Kidney glomerular epithelial cell (primary cell): ENCODE measurements around the gene EPHA3.

Source experiments
- DNase-seq: peaks from one replicate; lab custom pipeline; 2025; lab: John Stamatoyannopoulos, UW

EPHA3 gene

GRCh38 chr3:89363171-89363570, 255.8 kb downstream of the EPHA3 start:
- DNase-seq, result no peak

- no peak for DNase-seq
These were observed 256.9 kb downstream of the EPHA3 start for GRCh38 chr3:89364314-89364713.

DNA sequence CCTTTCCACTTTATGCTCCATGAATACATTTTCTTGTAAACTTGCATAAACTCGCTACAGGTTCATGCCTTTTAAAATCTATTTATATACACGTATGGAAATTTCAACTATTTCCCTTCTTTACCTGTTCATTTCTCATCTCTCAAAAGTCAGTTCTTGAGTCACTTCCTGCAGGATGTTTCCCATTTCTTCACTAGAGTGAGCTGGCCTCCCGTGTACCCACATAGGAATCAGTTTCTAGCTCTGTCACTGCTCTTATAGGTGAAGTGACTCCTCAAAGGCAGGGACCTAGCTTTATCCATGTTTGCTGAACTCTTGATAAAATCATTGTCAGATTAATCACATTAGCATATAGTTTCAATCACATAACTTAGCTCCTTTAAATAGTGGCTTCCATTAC, 259.7 kb downstream of the EPHA3 start:
- DNase-seq, result no peak

GRCh38 chr3:89368846-89369245, 261.4 kb downstream of the EPHA3 start:
- no peak for DNase-seq

DNA sequence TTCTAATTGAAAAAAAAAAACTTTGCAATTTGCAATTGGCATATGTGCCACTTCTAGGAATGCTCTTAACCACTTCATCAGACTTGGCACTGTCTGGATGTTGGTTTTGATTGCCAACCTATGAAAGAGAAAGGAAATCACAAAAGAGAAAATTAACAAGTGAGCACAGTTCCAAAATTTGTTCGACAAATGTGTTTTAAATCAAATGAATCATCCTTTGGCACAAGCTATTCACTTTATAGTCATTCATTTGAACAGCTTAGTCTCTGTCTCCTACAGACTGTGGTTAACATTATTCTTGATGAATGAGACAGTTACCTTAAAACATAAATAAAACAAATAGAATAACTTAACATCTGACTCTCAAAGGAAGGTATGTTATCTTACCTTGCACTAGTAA, 265.0 kb downstream of the EPHA3 start:
- DNase-seq, result peak; percentile 18

DNA sequence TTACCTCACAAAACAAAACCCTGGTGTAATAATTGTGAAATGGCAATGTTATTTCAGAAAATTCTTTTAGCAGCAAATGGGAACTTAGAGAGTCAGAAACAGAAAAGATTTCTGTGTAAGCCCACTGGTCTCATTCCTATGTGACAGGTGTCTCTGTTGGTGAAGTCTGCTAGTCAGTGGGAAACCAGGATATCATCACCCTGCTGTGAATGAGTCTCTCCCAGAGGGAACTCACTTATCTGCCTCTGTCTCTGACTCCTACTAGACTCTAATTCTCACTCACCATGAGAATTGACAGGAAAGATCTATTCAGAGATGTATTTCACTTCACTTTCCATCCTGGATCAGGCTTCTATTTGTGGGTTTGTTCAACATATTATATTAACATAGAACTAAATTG, 266.0 kb downstream of the EPHA3 start:
- no peak for DNase-seq

DNA sequence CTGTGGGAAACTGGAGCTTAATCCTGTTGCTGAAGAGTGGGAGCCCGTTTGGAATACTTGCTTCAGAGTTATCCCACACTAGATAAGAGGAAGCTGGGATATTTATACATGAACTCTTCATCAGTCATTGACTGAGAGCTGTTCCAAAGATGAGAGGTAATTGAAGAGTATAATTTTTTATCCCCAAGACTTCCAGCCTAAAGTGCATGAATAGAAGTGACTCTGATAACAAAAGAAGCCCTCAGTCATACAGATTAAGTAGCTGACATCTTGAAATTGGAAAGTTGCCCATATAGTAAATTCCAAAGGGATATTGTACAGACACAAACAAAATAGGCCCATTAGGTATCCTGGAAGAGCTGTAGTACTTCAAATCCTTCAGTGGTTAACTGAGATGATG, 268.0 kb downstream of the EPHA3 start:
- no peak for DNase-seq

- DNase-seq, result no peak
These were observed 272.6 kb downstream of the EPHA3 start for GRCh38 chr3:89380016-89380415.

DNA sequence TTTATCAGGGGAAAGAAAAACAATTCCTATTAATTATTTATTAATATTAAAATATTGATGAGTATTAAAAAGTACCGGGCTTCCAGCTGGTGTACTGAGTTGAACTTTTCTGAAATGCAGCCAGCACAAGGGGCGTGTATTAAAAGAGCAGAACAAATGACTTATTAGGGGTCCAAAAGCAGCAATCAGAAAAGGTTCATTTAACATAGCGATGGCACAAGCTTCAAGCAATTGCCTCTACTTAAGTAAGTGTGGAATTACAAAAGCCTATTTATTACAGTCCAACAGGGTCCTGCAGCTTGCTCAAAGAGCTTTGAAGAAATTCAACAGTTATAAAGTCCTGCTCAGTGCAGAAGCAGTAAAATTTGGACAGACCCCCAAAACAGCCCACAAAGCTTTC, 285.6 kb downstream of the EPHA3 start:
- no peak for DNase-seq

DNA sequence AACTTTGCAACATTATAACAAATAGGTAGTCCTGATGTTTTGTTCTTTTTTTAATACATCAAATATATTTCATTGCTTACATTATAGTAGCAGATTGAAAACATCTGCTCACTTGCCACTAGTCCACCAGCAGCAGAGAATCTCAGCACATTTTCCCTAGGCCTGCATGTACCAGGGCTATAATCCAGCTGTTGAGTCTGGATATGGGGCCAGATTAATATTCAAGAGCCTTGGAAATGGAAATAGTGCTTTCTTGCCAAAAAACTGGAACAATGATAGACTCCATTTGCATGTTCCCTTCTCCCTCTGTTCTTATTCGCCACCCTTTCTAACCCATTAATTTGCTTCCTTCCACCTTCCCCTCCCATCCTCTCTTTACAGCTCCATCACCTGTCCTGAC, 288.0 kb downstream of the EPHA3 start:
- DNase-seq, result no peak

DNA sequence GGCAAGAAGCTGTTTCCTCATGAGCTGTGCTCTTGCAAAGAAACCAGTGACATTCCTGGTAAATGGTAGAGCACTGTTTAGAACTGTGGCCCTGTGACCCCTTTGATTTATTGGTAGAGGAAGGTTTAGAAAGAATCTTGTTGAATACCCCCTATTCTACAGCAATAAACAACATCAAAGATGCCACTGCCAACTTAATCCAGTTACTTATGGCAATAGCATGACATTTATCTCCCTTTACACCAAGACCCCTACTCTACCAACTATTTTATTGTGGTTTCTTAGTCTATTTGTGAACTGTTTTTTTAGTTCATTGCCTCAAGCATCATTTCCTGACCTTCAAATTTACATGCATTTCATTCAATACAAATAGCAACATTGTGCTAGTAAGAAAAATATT, 288.6 kb downstream of the EPHA3 start:
- no peak for DNase-seq

DNA sequence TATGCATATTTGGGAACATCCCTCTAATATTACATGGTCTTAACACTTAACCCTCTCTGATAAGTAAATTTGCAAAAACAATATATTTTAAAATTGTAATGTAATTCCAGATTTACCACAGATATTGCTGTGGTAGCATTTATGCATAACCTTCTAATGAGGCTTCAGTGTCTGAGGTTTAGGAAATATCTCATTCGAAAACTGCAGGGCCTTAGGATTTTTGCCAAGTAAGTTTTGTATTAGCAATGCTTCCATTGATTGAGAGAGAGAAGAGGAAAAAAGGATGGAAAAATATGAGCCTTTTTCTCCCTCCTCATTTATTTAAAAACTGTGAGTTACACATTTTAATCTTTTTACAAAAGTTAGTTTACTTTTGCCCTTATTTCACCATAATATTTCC, 294.6 kb downstream of the EPHA3 start:
- DNase-seq, result no peak

- no peak for DNase-seq
These were observed 297.8 kb downstream of the EPHA3 start for GRCh38 chr3:89405176-89405575.

GRCh38 chr3:89405593-89405992, 298.2 kb downstream of the EPHA3 start:
- DNase-seq, result no peak

DNA sequence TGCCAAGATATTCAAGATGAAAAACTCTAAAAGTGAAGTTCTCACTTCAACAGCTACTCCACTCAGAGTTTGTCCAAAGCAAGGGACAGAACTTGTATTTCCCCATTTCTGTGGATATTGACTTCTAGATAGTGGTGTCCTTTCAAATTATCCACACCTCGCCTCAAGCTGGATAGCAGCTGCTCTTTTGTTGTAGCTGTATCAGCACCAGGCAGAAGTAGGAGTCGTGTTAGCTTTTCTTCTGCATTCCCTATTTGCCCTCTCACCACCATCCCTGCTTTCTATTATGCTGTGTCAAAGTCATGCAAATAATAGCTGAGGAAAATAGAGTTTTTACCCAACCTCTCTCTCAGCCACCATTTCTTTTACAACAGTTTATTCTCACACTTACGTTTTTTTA, 303.8 kb downstream of the EPHA3 start:
- no peak for DNase-seq

DNA sequence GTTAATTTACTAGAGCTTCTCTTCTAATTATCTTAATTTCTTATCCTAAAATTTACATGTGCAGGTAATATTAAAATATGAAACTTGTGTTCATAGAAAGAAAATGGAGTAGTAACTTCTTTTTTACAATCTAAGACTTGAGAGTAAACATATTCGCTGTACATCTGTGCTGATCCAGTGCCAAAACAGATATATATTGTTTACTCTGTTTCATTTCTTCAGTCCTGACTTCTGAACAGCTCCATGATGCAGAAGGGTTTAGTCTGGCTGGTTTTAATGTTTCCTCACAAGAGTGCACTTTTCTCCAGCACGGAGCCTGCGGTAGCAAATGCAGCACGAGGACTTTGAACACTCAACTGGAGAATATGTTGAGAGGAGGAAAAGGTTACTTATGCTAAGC, 306.8 kb downstream of the EPHA3 start:
- no peak for DNase-seq

DNA sequence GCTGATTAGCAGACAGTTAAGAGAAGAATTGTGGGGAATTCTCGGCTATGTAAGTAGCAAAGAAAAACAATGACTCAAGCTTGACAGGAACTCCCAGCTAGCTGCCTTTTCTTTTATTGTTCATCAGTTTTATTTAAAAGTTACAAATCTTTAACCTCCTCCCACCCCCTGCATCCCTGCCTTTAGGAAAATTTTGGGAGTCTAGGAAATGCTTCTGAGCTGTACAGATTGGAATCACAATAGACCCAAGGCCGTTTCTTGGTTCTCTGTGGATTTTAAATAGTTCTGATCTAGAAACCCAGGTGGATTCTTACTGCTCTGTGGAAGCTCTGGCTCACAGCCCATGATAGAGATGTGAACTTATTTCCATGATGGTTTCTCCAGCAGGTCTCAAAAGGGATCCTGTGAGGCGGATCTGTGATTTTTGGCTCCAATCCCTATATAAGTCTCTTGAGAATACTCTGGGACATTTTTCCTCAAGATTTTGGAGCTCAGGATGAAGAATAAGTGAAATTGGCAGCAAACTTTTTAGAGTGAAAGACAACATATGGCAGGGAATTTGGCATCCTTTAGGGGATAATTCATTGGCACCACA, 312.3 kb downstream of the EPHA3 start:
- peak; percentile 38 for DNase-seq

GRCh38 chr3:89426060-89426459, 318.6 kb downstream of the EPHA3 start:
- no peak for DNase-seq

- no peak for DNase-seq
These were observed 327.4 kb downstream of the EPHA3 start for GRCh38 chr3:89434621-89435380.

- DNase-seq, result no peak
These were observed 329.4 kb downstream of the EPHA3 start for GRCh38 chr3:89436846-89437245.

DNA sequence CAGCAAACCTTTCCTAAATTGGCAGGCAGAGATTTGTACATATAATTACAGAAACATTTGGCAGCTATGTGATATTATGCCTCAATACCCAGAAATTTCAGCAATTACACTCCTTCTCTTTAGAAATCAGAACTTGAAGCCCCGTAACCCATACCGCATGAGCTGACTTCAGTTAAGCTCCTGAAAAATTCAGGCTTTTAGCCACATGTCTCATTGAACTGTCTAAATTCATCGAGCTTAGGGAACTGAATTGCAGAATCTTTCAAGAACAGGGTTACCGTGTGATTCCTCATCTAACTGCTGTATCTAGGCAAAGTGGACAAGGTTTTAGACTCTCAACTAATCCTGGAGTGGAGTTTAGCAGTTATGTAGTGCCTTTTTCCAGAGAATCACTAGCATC, 333.0 kb downstream of the EPHA3 start:
- DNase-seq, result no peak

- no peak for DNase-seq
These were observed 333.7 kb downstream of the EPHA3 start for GRCh38 chr3:89441141-89441540.

GRCh38 chr3:89446593-89446992, 339.2 kb downstream of the EPHA3 start:
- DNase-seq, result no peak

DNA sequence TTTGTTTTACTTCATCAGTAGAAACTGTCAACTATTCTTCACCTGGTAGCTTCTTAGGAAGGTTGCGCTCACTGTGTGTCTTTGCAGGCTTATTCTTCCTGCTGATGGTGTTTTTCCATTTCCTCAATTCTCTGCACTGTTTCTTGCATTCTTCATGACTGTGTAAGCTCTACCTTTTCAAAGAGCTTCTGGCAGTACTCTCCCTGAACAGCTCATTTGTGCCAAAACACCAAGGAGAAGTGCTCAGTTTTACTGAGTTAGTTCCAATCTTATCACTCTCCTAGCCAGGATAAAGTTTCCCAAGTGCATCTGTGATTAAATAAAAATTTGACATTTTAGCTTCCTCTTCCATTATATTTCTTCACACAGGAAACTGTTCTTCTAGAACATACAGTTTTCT, 339.8 kb downstream of the EPHA3 start:
- DNase-seq, result no peak
